Calu3 (cell line): ENCODE measurements around the gene SGSM1. TPM values are rescaled to one million over a fixed set of nuclear protein-coding genes. Genes with fewer than 3 reads are reported as not detected.

ENCODE experiments used
- BruUV-seq: library from RNA; stranded (reverse); fragments of 400-500 nt; replicated peaks from 2 replicates; lab custom pipeline; 2021; lab: Mats Ljungman, UMichigan
- CTCF ChIA-PET: fragments of 300-600 bp; sonication (Branson Sonifier 250); formaldehyde crosslinking; loops from one replicate; lab custom pipeline; 2022; ENCODE audit warnings: antibody characterized with exemption; lab: Charles Lee
- DNase-seq: peaks from one replicate; pipeline ENCODE4 v3.0.0; 2022
- H3K27ac Mint-ChIP-seq: one replicate; pipeline ENCODE4 v1.8.0; 2022; ENCODE audit warnings: mixed read lengths; ENCODE audit not compliant: unreplicated experiment
- H3K27me3 Mint-ChIP-seq: one replicate; pipeline ENCODE4 v1.8.0; 2022; ENCODE audit warnings: mixed read lengths; ENCODE audit not compliant: unreplicated experiment
- H3K36me3 Mint-ChIP-seq: one replicate; pipeline ENCODE4 v1.8.0; 2022; ENCODE audit warnings: mild to moderate bottlenecking, moderate library complexity, mixed read lengths; ENCODE audit not compliant: insufficient read depth, unreplicated experiment
- H3K4me1 Mint-ChIP-seq: one replicate; pipeline ENCODE4 v1.8.0; 2022; ENCODE audit warnings: mild to moderate bottlenecking, low read depth, mixed read lengths; ENCODE audit not compliant: unreplicated experiment
- H3K4me3 Mint-ChIP-seq: one replicate; pipeline ENCODE4 v1.8.0; 2022; ENCODE audit warnings: mild to moderate bottlenecking, low read depth, moderate library complexity, mixed read lengths; ENCODE audit not compliant: unreplicated experiment
- H3K9me3 Mint-ChIP-seq: one replicate; pipeline ENCODE4 v1.8.0; 2022; ENCODE audit warnings: low read depth, mixed read lengths; ENCODE audit not compliant: unreplicated experiment
- CTCF ChIP-seq: fragments of 200-600 bp; IDR thresholded peaks from one replicate; pipeline ENCODE4 v1.8.0; 2022; ENCODE audit warnings: antibody characterized with exemption; ENCODE audit not compliant: unreplicated experiment
- intact Hi-C: fragments of 100-400 bp; cut with micrococcal nuclease; formaldehyde crosslinking; loops from one replicate; pipeline ENCODE4 v1.10.0; 2022; ENCODE audit not compliant: unreplicated experiment
- total RNA-seq: library from RNA; stranded (reverse); gene quantifications from 2 replicates; pipeline ENCODE4 v1.2.3, GENCODE V29; 2022

SGSM1 gene
- total RNA-seq, 1 experiment from 2014 or later: 0.07 TPM

GRCh38 chr22:24868979-24869378, 63.0 kb downstream of the SGSM1 start:
- Mint-ChIP-seq H3K4me3 (no peak overlapping the region), H3K36me3 (no peaks in the 10 kb centered on the region), H3K27me3 (peaks cover 73% of the 10 kb centered on the region), H3K9me3 (no peaks in the 10 kb centered on the region), H3K4me1 (no peaks in the 10 kb centered on the region), H3K27ac (no peak overlapping the region)
- CTCF ChIA-PET: no interaction called here
- TF ChIP-seq CTCF: no peak
- intact Hi-C loops: no loop called here
- no peak for DNase-seq
- BruUV-seq: no TSS peak

DNA sequence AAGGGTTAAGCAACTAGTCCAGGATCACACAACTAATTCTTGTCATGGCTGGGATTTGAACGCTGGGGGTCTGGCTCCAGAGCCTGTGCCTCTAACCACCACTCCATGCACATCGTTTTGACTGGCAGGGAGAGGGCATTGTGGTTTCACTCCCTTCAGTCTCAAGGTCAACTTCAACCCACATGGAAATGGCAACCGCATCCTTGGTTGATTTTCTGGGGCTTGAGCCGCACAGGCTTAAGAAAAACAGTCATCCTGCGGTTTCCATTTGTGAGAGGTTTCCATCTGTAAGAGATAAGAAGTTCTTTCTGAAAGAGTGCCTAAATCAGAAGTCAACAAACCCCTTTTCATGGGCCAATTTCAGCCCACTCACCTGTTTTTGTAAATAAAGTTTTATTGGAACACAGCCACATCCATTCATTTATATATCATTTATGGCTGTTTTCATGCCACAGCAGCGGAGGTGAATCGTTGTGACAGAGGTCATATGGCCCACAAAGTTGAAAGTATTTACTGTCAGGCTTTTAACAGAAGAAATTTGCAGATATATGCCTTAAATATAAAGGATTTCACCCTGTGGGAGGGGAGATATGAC, 65.7 kb downstream of the SGSM1 start:
- DNase-seq: no peak
- Mint-ChIP-seq H3K4me3 (no peak overlapping the region), H3K27me3 (peaks cover 60% of the 10 kb centered on the region), H3K36me3 (no peaks in the 10 kb centered on the region), H3K9me3 (no peaks in the 10 kb centered on the region), H3K4me1 (no peaks in the 10 kb centered on the region), H3K27ac (no peak overlapping the region)
- BruUV-seq: no TSS peak
- CTCF ChIA-PET: no interaction called here
- TF ChIP-seq CTCF: no peak
- intact Hi-C loops: no loop called here

DNA sequence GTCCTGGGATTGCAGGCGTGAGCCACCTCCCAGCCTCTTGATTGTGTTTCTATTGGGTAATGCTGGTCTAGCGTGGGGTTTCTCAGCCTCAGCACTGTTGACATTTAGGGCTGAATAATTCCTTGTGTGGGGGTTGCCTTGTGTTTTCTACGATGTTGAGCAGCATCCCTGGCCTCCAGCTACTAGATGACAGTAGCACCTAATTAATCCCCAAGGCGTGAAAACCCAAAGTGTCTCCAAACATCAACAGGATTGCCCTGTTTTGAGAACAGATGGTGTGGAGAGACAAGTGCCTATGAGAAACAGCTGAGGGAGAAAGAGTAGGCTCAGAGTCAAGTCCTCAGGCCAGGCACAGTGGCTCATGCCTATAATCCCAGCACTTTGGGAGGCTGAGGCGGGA, 67.2 kb downstream of the SGSM1 start:
- BruUV-seq: no TSS peak
- Mint-ChIP-seq H3K27ac (no peak overlapping the region), H3K27me3 (peaks cover 49% of the 10 kb centered on the region), H3K4me3 (no peak overlapping the region), H3K4me1 (no peaks in the 10 kb centered on the region), H3K9me3 (no peaks in the 10 kb centered on the region), H3K36me3 (no peaks in the 10 kb centered on the region)
- intact Hi-C loops: no loop called here
- CTCF ChIA-PET: no interaction called here
- DNase-seq: no peak
- no peak for TF ChIP-seq CTCF

GRCh38 chr22:24875862-24876506, 70.0 kb downstream of the SGSM1 start:
- Mint-ChIP-seq H3K4me1 (no peaks in the 10 kb centered on the region), H3K36me3 (no peaks in the 10 kb centered on the region), H3K9me3 (no peaks in the 10 kb centered on the region), H3K27ac (no peak overlapping the region), H3K4me3 (no peak overlapping the region), H3K27me3 (peaks cover 60% of the 10 kb centered on the region)
- CTCF ChIA-PET: interaction anchor here (0.7 to 1.2 kb wide), 2 partner anchors 9 to 19 kb away, joined by 3 to 4 read pairs; no protein-coding TSS in a partner anchor
- no TSS peak for BruUV-seq
- intact Hi-C loops: no loop called here
- no peak for TF ChIP-seq CTCF
- peak; percentile 16 for DNase-seq
